ENCODE results near the gene PITHD1. TPM values are rescaled to one million over a fixed set of nuclear protein-coding genes. Genes with fewer than 3 reads are reported as not detected.
"Not testable (repeated sequence)": the region's sequence is repeated elsewhere in the genome, so short reads cannot be mapped to it uniquely, and the experiment has no call there.

Gene PITHD1
- total and polyA plus RNA-seq, 2 donors = 89.1 to 118 TPM

- H3K4me1 ChIP-seq (ENCODE audit: control insufficient read depth in 2 of 2, insufficient read depth in 2 of 2, low read length in 2 of 2) = no peaks in the 10 kb centered on the region
- peaks cover 51 to 54% of the 10 kb centered on the region in 2 donors for H3K36me3 ChIP-seq (ENCODE audit: control insufficient read depth in 2 of 2, insufficient read depth in 2 of 2, low read length in 1 of 2)
- H3K27ac ChIP-seq (ENCODE audit: low read depth in 1 of 2, low read length in 1 of 2) = no peak overlapping the region
Observed at GRCh38 chr1:23763041-23763577, 15.1 kb upstream of the PITHD1 start.

GRCh38 chr1:23768733-23769132, 9.5 kb upstream of the PITHD1 start:
- no peak overlapping the region for H3K27ac ChIP-seq (ENCODE audit: low read depth in 1 of 2, low read length in 1 of 2)
- H3K27me3 ChIP-seq (ENCODE audit: control insufficient read depth in 2 of 2, insufficient read depth in 1 of 2, low read length in 1 of 2) = no peaks in the 10 kb centered on the region
- 98% methylated on average over 5 of the region's 5 CpGs for WGBS
- peaks cover 0 to 3% of the 10 kb centered on the region in 2 donors for H3K4me1 ChIP-seq (ENCODE audit: control insufficient read depth in 2 of 2, insufficient read depth in 2 of 2, low read length in 2 of 2)
- no peak for DNase-seq (ENCODE audit: low read depth in 6 of 9, low spot score in 9 of 9)
- peaks cover 16 to 20% of the 10 kb centered on the region in 2 donors for H3K36me3 ChIP-seq (ENCODE audit: control insufficient read depth in 2 of 2, insufficient read depth in 2 of 2, low read length in 1 of 2)
- no peaks in the 10 kb centered on the region for H3K9me3 ChIP-seq (ENCODE audit: control insufficient read depth in 2 of 2, insufficient read depth in 1 of 2, low read length in 1 of 2)
- H3K4me3 ChIP-seq (ENCODE audit: low read length in 2 of 2) = no peak overlapping the region

More at GRCh38 chr1:23763041-23763577, 15.1 kb upstream of the PITHD1 start:
- 99% methylated on average over 7 of the region's 7 CpGs for WGBS
- DNase-seq (ENCODE audit: low read depth in 6 of 9, low spot score in 9 of 9) = no peak
- Histone ChIP-seq H3K4me3 (ENCODE audit: low read length in 2 of 2) (no peak overlapping the region), H3K9me3 (ENCODE audit: control insufficient read depth in 2 of 2, insufficient read depth in 1 of 2, low read length in 1 of 2) (no peaks in the 10 kb centered on the region), H3K27me3 (ENCODE audit: control insufficient read depth in 2 of 2, insufficient read depth in 1 of 2, low read length in 1 of 2) (no peaks in the 10 kb centered on the region)

- peak in 8 of 9 donors; percentile 53 to 86 (median 75) for DNase-seq (ENCODE audit: low read depth in 6 of 9, low spot score in 9 of 9)
- H3K4me1 ChIP-seq (ENCODE audit: control insufficient read depth in 2 of 2, insufficient read depth in 2 of 2, low read length in 2 of 2) = peaks cover 2 to 15% of the 10 kb centered on the region in 2 donors
- H3K27me3 ChIP-seq (ENCODE audit: control insufficient read depth in 2 of 2, insufficient read depth in 1 of 2, low read length in 1 of 2) = no peaks in the 10 kb centered on the region
- no peak overlapping the region for H3K4me3 ChIP-seq (ENCODE audit: low read length in 2 of 2)
- H3K27ac ChIP-seq (ENCODE audit: low read depth in 1 of 2, low read length in 1 of 2) = no peak overlapping the region
- no peaks in the 10 kb centered on the region for H3K9me3 ChIP-seq (ENCODE audit: control insufficient read depth in 2 of 2, insufficient read depth in 1 of 2, low read length in 1 of 2)
- 28% methylated on average over 14 of the region's 14 CpGs for WGBS
- H3K36me3 ChIP-seq (ENCODE audit: control insufficient read depth in 2 of 2, insufficient read depth in 2 of 2, low read length in 1 of 2) = peaks cover 6% of the 10 kb centered on the region in 2 donors
Observed at GRCh38 chr1:23772049-23772853, 6.0 kb upstream of the PITHD1 start.

GRCh38 chr1:23772854-23773242, 5.4 kb upstream of the PITHD1 start:
- H3K27me3 ChIP-seq (ENCODE audit: control insufficient read depth in 2 of 2, insufficient read depth in 1 of 2, low read length in 1 of 2) = no peaks in the 10 kb centered on the region
- no peaks in the 10 kb centered on the region for H3K9me3 ChIP-seq (ENCODE audit: control insufficient read depth in 2 of 2, insufficient read depth in 1 of 2, low read length in 1 of 2)
- H3K36me3 ChIP-seq (ENCODE audit: control insufficient read depth in 2 of 2, insufficient read depth in 2 of 2, low read length in 1 of 2) = peaks cover 6% of the 10 kb centered on the region in 2 donors
- H3K4me3 ChIP-seq (ENCODE audit: low read length in 2 of 2) = no peak overlapping the region
- peaks cover 4 to 21% of the 10 kb centered on the region in 2 donors for H3K4me1 ChIP-seq (ENCODE audit: control insufficient read depth in 2 of 2, insufficient read depth in 2 of 2, low read length in 2 of 2)
- no peak overlapping the region for H3K27ac ChIP-seq (ENCODE audit: low read depth in 1 of 2, low read length in 1 of 2)
- DNase-seq (ENCODE audit: low read depth in 6 of 9, low spot score in 9 of 9) = no peak
- 94% methylated on average over 10 of the region's 10 CpGs for WGBS

GRCh38 chr1:23774174-23774880, 3.9 kb upstream of the PITHD1 start:
- H3K36me3 ChIP-seq (ENCODE audit: control insufficient read depth in 2 of 2, insufficient read depth in 2 of 2, low read length in 1 of 2) = peaks cover 2 to 3% of the 10 kb centered on the region in 2 donors
- no peaks in the 10 kb centered on the region for H3K9me3 ChIP-seq (ENCODE audit: control insufficient read depth in 2 of 2, insufficient read depth in 1 of 2, low read length in 1 of 2)
- H3K4me3 ChIP-seq (ENCODE audit: low read length in 2 of 2) = no peak overlapping the region
- WGBS = 93% methylated on average over 6 of the region's 6 CpGs
- DNase-seq (ENCODE audit: low read depth in 6 of 9, low spot score in 9 of 9) = peak in 1 of 9 donors; percentile 19
- no peaks in the 10 kb centered on the region for H3K27me3 ChIP-seq (ENCODE audit: control insufficient read depth in 2 of 2, insufficient read depth in 1 of 2, low read length in 1 of 2)
- H3K27ac ChIP-seq (ENCODE audit: low read depth in 1 of 2, low read length in 1 of 2) = peak overlapping the region; percentile 26 to 69
- peaks cover 8 to 28% of the 10 kb centered on the region in 2 donors for H3K4me1 ChIP-seq (ENCODE audit: control insufficient read depth in 2 of 2, insufficient read depth in 2 of 2, low read length in 2 of 2)

- 87% methylated on average over 2 of the region's 2 CpGs for WGBS
- no peak overlapping the region for H3K4me3 ChIP-seq (ENCODE audit: low read length in 2 of 2)
- no peaks in the 10 kb centered on the region for H3K27me3 ChIP-seq (ENCODE audit: control insufficient read depth in 2 of 2, insufficient read depth in 1 of 2, low read length in 1 of 2)
- peaks cover 0 to 8% of the 10 kb centered on the region in 2 donors for H3K36me3 ChIP-seq (ENCODE audit: control insufficient read depth in 2 of 2, insufficient read depth in 2 of 2, low read length in 1 of 2)
- H3K9me3 ChIP-seq (ENCODE audit: control insufficient read depth in 2 of 2, insufficient read depth in 1 of 2, low read length in 1 of 2) = no peaks in the 10 kb centered on the region
- peaks cover 12 to 33% of the 10 kb centered on the region in 2 donors for H3K4me1 ChIP-seq (ENCODE audit: control insufficient read depth in 2 of 2, insufficient read depth in 2 of 2, low read length in 2 of 2)
- DNase-seq (ENCODE audit: low read depth in 6 of 9, low spot score in 9 of 9) = no peak
- H3K27ac ChIP-seq (ENCODE audit: low read depth in 1 of 2, low read length in 1 of 2) = no peak overlapping the region
Observed at GRCh38 chr1:23776217-23776616, 2.0 kb upstream of the PITHD1 start.

- H3K36me3 ChIP-seq (ENCODE audit: control insufficient read depth in 2 of 2, insufficient read depth in 2 of 2, low read length in 1 of 2) = peaks cover 0 to 22% of the 10 kb centered on the region in 2 donors
- peaks cover 14 to 24% of the 10 kb centered on the region in 2 donors for H3K4me1 ChIP-seq (ENCODE audit: control insufficient read depth in 2 of 2, insufficient read depth in 2 of 2, low read length in 2 of 2)
- no peaks in the 10 kb centered on the region for H3K27me3 ChIP-seq (ENCODE audit: control insufficient read depth in 2 of 2, insufficient read depth in 1 of 2, low read length in 1 of 2)
- H3K4me3 ChIP-seq (ENCODE audit: low read length in 2 of 2) = no peak overlapping the region
- H3K27ac ChIP-seq (ENCODE audit: low read depth in 1 of 2, low read length in 1 of 2) = no peak overlapping the region
- H3K9me3 ChIP-seq (ENCODE audit: control insufficient read depth in 2 of 2, insufficient read depth in 1 of 2, low read length in 1 of 2) = no peaks in the 10 kb centered on the region
- DNase-seq (ENCODE audit: low read depth in 6 of 9, low spot score in 9 of 9) = no peak
- 92% methylated on average over 3 of the region's 3 CpGs for WGBS
Observed at GRCh38 chr1:23779826-23780371, 1.7 kb downstream of the PITHD1 start.

GRCh38 chr1:23783141-23783540, 4.9 kb downstream of the PITHD1 start:
- H3K9me3 ChIP-seq (ENCODE audit: control insufficient read depth in 2 of 2, insufficient read depth in 1 of 2, low read length in 1 of 2); H3K4me3 ChIP-seq (ENCODE audit: low read length in 2 of 2); DNase-seq (ENCODE audit: low read depth in 6 of 9, low spot score in 9 of 9); H3K27ac ChIP-seq (ENCODE audit: low read depth in 1 of 2, low read length in 1 of 2); H3K27me3 ChIP-seq (ENCODE audit: control insufficient read depth in 2 of 2, insufficient read depth in 1 of 2, low read length in 1 of 2): not testable (repeated sequence)
- WGBS = 95% methylated on average over 11 of the region's 11 CpGs
- Histone ChIP-seq H3K36me3 (ENCODE audit: control insufficient read depth in 2 of 2, insufficient read depth in 2 of 2, low read length in 1 of 2) (peaks cover 19 to 51% of the 10 kb centered on the region in 2 donors), H3K4me1 (ENCODE audit: control insufficient read depth in 2 of 2, insufficient read depth in 2 of 2, low read length in 2 of 2) (peaks cover 10 to 12% of the 10 kb centered on the region in 2 donors)
